Liver (tissue), 9 donors: ENCODE data around the gene LHX3. TPM values are rescaled to one million over a fixed set of nuclear protein-coding genes. Genes with fewer than 3 reads are reported as not detected.

Experiments used
- DNase-seq: peaks from one replicate; pipeline ENCODE4 v3.0.0-alpha.2; 2017; ENCODE audit warnings: low spot score
- H3K27ac ChIP-seq, 2 donors: one replicate each; pipeline ENCODE4 v1.7.0; 2013; ENCODE audit warnings: inconsistent platforms in 2 of 2, low read length in 2 of 2, control low read depth in 1 of 2, low read depth in 1 of 2, mild to moderate bottlenecking in 1 of 2
- H3K27me3 ChIP-seq, 4 donors: one replicate each; pipeline versions ENCODE4 v1.6.1 to v1.7.0; 2013; ENCODE audit warnings: low read length in 3 of 4, inconsistent platforms in 1 of 4, mild to moderate bottlenecking in 1 of 4, moderate library complexity in 1 of 4; ENCODE audit not compliant: control insufficient read depth in 4 of 4, insufficient read depth in 4 of 4
- H3K36me3 ChIP-seq, 4 donors: one replicate each; pipeline versions ENCODE4 v1.6.1 to v1.7.0; 2013; ENCODE audit warnings: low read length in 3 of 4, mild to moderate bottlenecking in 3 of 4, low read depth in 1 of 4, moderate library complexity in 1 of 4; ENCODE audit not compliant: control insufficient read depth in 4 of 4, insufficient read depth in 3 of 4
- H3K4me1 ChIP-seq, 4 donors: one replicate each; pipeline versions ENCODE4 v1.6.1 to v1.7.0; 2013; ENCODE audit warnings: low read length in 3 of 4, mild to moderate bottlenecking in 3 of 4, moderate library complexity in 1 of 4; ENCODE audit not compliant: control insufficient read depth in 4 of 4, insufficient read depth in 4 of 4
- H3K4me3 ChIP-seq, 3 donors: one replicate each; pipeline versions ENCODE4 v1.6.1 to v1.7.0; 2013; ENCODE audit warnings: low read length in 3 of 3, control low read depth in 1 of 3, low read depth in 1 of 3, mild to moderate bottlenecking in 1 of 3
- H3K9ac ChIP-seq, 2 donors: one replicate each; pipeline ENCODE4 v1.7.0; 2013; ENCODE audit warnings: low read length in 2 of 2, mild to moderate bottlenecking in 2 of 2, moderate library complexity in 2 of 2, control low read depth in 1 of 2, low read depth in 1 of 2
- H3K9me3 ChIP-seq, 4 donors: one replicate each; pipeline versions ENCODE4 v1.6.1 to v1.7.0; 2013; ENCODE audit warnings: low read length in 3 of 4; ENCODE audit not compliant: control insufficient read depth in 4 of 4
- ATF3 ChIP-seq: IDR thresholded peaks from 2 replicates; pipeline ENCODE4 v1.6.1; 2016; ENCODE audit warnings: antibody characterized with exemption
- CTCF ChIP-seq: fragments of 150-350 bp; IDR thresholded peaks from 2 replicates; pipeline ENCODE4 v1.5.1; 2017; ENCODE audit warnings: improper control_type of control experiment, low read depth, low read length; ENCODE audit not compliant: missing input control
- EGR1 ChIP-seq, 2 donors: IDR thresholded peaks; 2 replicates each; pipeline ENCODE4 v1.6.1; 2016 to 2018; ENCODE audit warnings: antibody characterized with exemption in 2 of 2, low read depth in 2 of 2
- FOXA1 ChIP-seq: IDR thresholded peaks from 2 replicates; pipeline ENCODE4 v1.6.1; 2016; ENCODE audit warnings: antibody characterized with exemption
- FOXA2 ChIP-seq: IDR thresholded peaks from 2 replicates; pipeline ENCODE4 v1.6.1; 2016; ENCODE audit warnings: antibody characterized with exemption
- GABPA ChIP-seq, 2 donors: IDR thresholded peaks in 1 of 2; conservative IDR thresholded peaks in 1 of 2; 2 replicates each; pipeline ENCODE4 v1.6.1; 2016; ENCODE audit warnings: antibody characterized with exemption in 2 of 2, mild to moderate bottlenecking in 1 of 2, moderate library complexity in 1 of 2
- HNF4G ChIP-seq: IDR thresholded peaks from 2 replicates; pipeline ENCODE4 v1.6.1; 2016; ENCODE audit warnings: antibody characterized with exemption
- MAX ChIP-seq: IDR thresholded peaks from 2 replicates; pipeline ENCODE4 v1.6.1; 2016; ENCODE audit warnings: antibody characterized with exemption
- NR2F2 ChIP-seq: IDR thresholded peaks from 2 replicates; pipeline ENCODE4 v1.6.1; 2016; ENCODE audit warnings: antibody characterized with exemption
- RAD21 ChIP-seq, 2 donors: IDR thresholded peaks; 2 replicates each; pipeline ENCODE4 v1.6.1; 2016; ENCODE audit warnings: antibody characterized with exemption in 2 of 2, mild to moderate bottlenecking in 2 of 2
- REST ChIP-seq: IDR thresholded peaks from 2 replicates; pipeline ENCODE4 v1.6.1; 2016; ENCODE audit warnings: antibody characterized with exemption, mild to moderate bottlenecking
- RXRA ChIP-seq, 2 donors: IDR thresholded peaks; 2 replicates each; pipeline ENCODE4 v1.6.1; 2017 to 2018; ENCODE audit warnings: antibody characterized with exemption in 2 of 2, mild to moderate bottlenecking in 1 of 2
- SP1 ChIP-seq: IDR thresholded peaks from 2 replicates; pipeline ENCODE4 v1.6.1; 2018; ENCODE audit warnings: antibody characterized with exemption, mild to moderate bottlenecking
- YY1 ChIP-seq: IDR thresholded peaks from 2 replicates; pipeline ENCODE4 v1.6.1; 2016; ENCODE audit warnings: antibody characterized with exemption, mild to moderate bottlenecking
- ZBTB33 ChIP-seq: IDR thresholded peaks from 2 replicates; pipeline ENCODE4 v1.6.1; 2016; ENCODE audit warnings: antibody characterized with exemption
- WGBS: extraction: QIAGEN DNeasy Blood & Tissue Kit; methylation state at CpG from one replicate; pipeline ENCODE4 v1.1.7; 2013; 5-methylcytosine and 5-hydroxymethylcytosine counted together
- polyA plus RNA-seq, 2 donors: library from polyadenylated mRNA; stranded (reverse) in 1 of 2; unstranded in 1 of 2; fragments of 200-250 nt in 1 of 2; fragments of >200 nt in 1 of 2; fragmentation: Nextera tagmentation in 1 of 2; extraction: Ambion mirVana in 1 of 2; gene quantifications; one replicate each; pipeline versions ENCODE4 v1.2.1 to v1.2.3, GENCODE V29; 2013 to 2015
- total RNA-seq, 2 donors: library from RNA; depleted of rRNA; stranded (reverse); fragments of >200 nt; gene quantifications; one replicate each; pipeline ENCODE4 v1.2.3, GENCODE V29; 2014
- donor health status: healthy.
- donor health status: healthy.
- donor health status: healthy.
- donor health status: healthy.
- donor health status: healthy.

Gene LHX3
- total and polyA plus RNA-seq, 4 donors, result not detected

- 91% methylated on average over 48 of the region's 50 CpGs for WGBS
- H3K4me3 ChIP-seq, result no peak overlapping the region
- H3K36me3 ChIP-seq, result no peaks in the 10 kb centered on the region
- H3K9me3 ChIP-seq, result no peaks in the 10 kb centered on the region
- no peak for DNase-seq
- peaks cover 0 to 4% (median 0%) of the 10 kb centered on the region in 4 donors for H3K4me1 ChIP-seq
- H3K27ac ChIP-seq, result no peak overlapping the region
- no peak overlapping the region for H3K9ac ChIP-seq
- TF ChIP-seq FOXA2 (no peak), ZBTB33 (no peak), ATF3 (no peak), FOXA1 (no peak), NR2F2 (no peak)
- no peaks in the 10 kb centered on the region for H3K27me3 ChIP-seq
Observed at GRCh38 chr9:136251264-136252115, 46.6 kb upstream of the LHX3 start.

- TF ChIP-seq REST, result no peak
- no peak for TF ChIP-seq SP1
- 74% methylated on average over 10 of the region's 10 CpGs for WGBS
- no peaks in the 10 kb centered on the region for H3K27me3 ChIP-seq
- peaks cover 0 to 4% (median 0%) of the 10 kb centered on the region in 4 donors for H3K4me1 ChIP-seq
- no peaks in the 10 kb centered on the region for H3K36me3 ChIP-seq
- no peak for DNase-seq
- no peaks in the 10 kb centered on the region for H3K9me3 ChIP-seq
- no peak overlapping the region for H3K27ac ChIP-seq
- H3K9ac ChIP-seq, result no peak overlapping the region
- H3K4me3 ChIP-seq, result no peak overlapping the region
Observed at GRCh38 chr9:136250676-136251075, 45.7 kb upstream of the LHX3 start.

- no peak for DNase-seq
- no peaks in the 10 kb centered on the region for H3K36me3 ChIP-seq
- H3K27ac ChIP-seq, result no peak overlapping the region
- no peaks in the 10 kb centered on the region for H3K27me3 ChIP-seq
- no peak overlapping the region for H3K9ac ChIP-seq
- 69% methylated on average over 30 of the region's 30 CpGs for WGBS
- peaks cover 0 to 4% (median 2%) of the 10 kb centered on the region in 4 donors for H3K4me1 ChIP-seq
- TF ChIP-seq FOXA2, result no peak
- no peak for TF ChIP-seq RXRA (IDR thresholded peaks at IDR 0.05)
- TF ChIP-seq FOXA1, result no peak
- TF ChIP-seq EGR1 (IDR thresholded peaks at IDR 0.05; ENCODE audit: low read depth in 2 of 2), result no peak
- no peak for TF ChIP-seq SP1
- TF ChIP-seq MAX, result no peak
- no peak for TF ChIP-seq ATF3
- no peak for TF ChIP-seq CTCF
- TF ChIP-seq NR2F2, result no peak
- no peak for TF ChIP-seq GABPA (IDR thresholded peaks at IDR 0.05 in 1 of 2, conservative IDR thresholded peaks at IDR 0.05 in 1 of 2)
- no peak for TF ChIP-seq HNF4G
- no peak for TF ChIP-seq RAD21 (IDR thresholded peaks at IDR 0.05)
- TF ChIP-seq YY1, result no peak
- no peaks in the 10 kb centered on the region for H3K9me3 ChIP-seq
- no peak overlapping the region for H3K4me3 ChIP-seq
Observed at GRCh38 chr9:136249877-136250559, 45.1 kb upstream of the LHX3 start.
